ACHN (cell line): Measurements from ENCODE around the gene RRP9.

ENCODE experiments used
- DNase-seq: peaks from one replicate; pipeline ENCODE4 v3.0.0-alpha.2; 2015
- in situ Hi-C: cut with HindIII; loops from 2 replicates; pipeline ENCODE4 v1.10.0; 2017; ENCODE audit warnings: low sequenced_read_pairs, low pct_ligation_motif_present, low pct_unique_long_range_greater_than_20kb

Gene RRP9

GRCh38 chr3:51943451-51944391 lies 2.0 kb upstream of the RRP9 start:
- no peak for DNase-seq
- in situ Hi-C loops, result no loop called here

DNA sequence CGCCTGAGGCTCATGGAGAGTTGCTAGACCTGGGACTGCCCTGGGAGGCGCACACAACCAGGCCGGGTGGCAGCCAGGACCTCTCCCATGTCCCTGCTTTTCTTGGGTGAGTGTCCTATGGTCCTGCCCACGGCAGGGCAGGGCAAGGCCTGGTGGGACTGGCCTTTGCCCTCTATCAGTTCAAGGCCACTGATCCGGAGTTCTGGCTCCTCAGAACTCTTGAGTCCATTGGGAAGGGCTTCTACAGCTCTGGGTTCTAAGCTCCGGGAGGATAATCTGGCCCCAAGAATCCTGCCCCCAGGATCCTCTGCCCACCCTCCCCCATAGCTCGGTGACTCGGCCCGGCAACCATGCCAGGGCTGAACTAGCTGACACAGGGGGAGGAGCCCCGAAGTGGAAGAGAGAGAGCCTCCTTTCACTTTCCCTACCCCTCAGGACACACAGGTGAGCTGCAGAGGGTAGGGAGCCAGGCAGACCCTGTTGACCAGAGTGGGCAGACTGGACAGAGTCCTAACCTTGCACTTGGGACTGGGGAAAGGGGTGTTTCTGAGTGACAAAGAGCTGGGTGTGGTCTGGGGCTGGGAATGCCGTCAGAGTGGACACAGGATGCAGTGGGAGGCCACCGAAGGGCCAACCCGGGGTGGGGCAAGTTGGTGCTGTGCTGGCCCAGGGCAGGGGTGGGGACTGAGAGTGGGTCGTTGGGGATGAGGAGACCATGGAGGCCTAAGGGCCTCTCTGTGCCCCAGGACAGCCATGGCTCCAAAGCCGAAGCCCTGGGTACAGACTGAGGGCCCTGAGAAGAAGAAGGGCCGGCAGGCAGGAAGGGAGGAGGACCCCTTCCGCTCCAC lies 1.1 kb upstream of the RRP9 start:
- peak; percentile 72 for DNase-seq

GRCh38 chr3:51941463-51941797 lies 274 bp downstream of the RRP9 start:
- DNase-seq, result no peak
- in situ Hi-C loops, result no loop called here

More for the DNA sequence above, 1.1 kb upstream of the RRP9 start:
- in situ Hi-C loops, result no loop called here

GRCh38 chr3:51940648-51941462 lies 849 bp downstream of the RRP9 start:
- DNase-seq, result no peak
- in situ Hi-C loops, result no loop called here

DNA sequence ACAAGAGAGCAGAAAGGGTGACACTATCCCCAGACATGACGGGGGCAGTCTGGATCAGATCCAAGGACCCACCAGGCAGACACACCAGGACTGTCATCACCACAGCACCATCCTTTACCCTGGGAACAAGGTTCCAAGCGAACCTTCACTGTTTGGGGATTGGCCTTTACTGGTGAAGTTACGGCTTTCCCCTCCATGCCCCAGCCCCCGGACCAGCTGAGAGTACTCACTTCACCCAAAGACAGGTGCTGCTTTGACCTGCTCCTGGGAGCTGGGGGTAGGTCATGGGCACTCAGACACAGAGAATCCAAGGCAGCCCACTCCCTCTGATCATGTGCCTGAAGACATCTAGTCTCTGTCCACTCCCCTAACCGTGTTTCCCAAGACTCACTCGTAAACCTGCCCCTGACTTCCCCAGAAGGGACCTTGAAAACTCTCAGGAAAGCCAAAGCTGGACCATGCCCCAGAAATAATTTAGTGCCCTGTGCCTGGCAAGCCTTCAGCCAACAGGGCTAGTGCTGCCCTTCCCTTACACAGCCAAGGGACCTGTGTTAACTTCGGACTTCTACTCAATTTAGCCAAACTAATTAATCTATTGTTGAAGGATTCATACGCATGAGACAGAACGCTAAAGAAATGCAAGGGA lies 2.8 kb downstream of the RRP9 start:
- no peak for DNase-seq
- in situ Hi-C loops, result no loop called here

GRCh38 chr3:51937611-51938450 lies 3.9 kb downstream of the RRP9 start:
- in situ Hi-C loops, result no loop called here
- no peak for DNase-seq

- no peak for DNase-seq
- in situ Hi-C loops, result no loop called here
Observed at GRCh38 chr3:51937014-51937413, 4.7 kb downstream of the RRP9 start.

- DNase-seq, result no peak
- in situ Hi-C loops, result no loop called here
Observed at GRCh38 chr3:51935886-51936755, 5.6 kb downstream of the RRP9 start.

- in situ Hi-C loops, result no loop called here
- DNase-seq, result no peak
Observed at GRCh38 chr3:51934991-51935885, 6.5 kb downstream of the RRP9 start.

DNA sequence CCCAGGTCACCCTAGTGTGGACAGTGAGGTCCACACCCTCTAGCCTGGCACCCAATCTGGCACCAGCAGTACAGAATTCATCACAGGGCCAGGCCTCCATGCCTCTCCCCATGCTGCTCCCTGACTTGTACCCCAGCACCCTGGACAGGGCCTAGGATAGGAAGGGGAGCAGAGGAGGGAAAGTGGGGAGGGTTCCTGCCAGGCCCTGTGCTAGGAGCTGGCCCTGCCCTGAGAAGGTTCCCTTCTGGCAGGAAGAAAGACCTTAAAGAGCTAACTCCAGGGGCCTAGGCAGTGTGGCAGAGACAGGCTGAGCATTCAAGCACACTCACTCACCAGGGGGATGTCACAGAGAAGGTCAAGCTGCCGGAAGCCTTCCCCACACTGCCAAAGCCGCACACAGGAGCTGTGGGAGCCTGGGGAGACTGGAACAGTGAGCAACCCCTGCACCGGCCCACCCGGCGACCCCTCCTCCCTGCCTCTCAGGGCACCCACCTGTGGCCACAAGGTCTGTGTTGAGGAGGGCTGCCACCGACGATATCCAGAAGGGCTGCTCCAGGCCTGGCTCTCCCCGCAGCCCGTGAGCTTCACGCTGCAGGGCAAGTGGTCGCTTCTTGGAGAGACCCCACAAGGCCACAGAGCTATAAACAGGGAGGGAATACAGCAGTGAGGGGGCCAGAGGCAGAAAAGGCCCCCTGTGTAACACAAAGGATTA lies 7.4 kb downstream of the RRP9 start:
- in situ Hi-C loops, result no loop called here
- DNase-seq, result no peak

DNA sequence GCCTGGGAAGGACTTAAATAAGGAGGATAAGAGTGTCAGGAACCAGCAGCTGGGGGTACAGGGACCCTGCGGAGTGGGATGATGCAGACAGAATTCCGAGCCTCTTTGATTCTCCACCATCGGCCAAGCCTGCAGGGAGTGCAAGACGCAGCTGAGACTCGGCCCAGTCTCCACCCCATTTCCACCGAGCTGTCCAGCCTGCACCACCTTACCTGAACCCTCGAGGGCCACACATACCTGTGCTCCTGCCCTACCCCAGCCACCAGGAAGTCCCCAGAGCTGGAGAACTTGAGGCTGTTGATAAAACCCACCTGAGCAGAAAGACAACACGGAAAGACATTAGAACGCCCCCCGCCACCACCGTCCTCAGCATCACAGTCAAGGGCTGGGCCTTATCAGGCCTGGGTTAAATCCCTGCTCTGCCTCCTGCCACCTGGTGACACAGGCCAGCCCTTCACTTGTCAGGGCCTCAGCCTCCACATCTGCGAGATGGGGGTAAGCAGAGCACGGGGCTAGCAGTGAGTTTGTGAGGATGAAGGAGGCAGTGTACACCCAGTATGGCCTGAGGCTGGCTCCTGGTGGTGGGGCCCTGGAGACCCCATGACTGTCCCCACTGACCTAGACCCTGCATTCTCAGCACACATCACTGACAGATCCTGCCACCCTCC lies 8.1 kb downstream of the RRP9 start:
- in situ Hi-C loops, result no loop called here
- DNase-seq, result no peak

DNA sequence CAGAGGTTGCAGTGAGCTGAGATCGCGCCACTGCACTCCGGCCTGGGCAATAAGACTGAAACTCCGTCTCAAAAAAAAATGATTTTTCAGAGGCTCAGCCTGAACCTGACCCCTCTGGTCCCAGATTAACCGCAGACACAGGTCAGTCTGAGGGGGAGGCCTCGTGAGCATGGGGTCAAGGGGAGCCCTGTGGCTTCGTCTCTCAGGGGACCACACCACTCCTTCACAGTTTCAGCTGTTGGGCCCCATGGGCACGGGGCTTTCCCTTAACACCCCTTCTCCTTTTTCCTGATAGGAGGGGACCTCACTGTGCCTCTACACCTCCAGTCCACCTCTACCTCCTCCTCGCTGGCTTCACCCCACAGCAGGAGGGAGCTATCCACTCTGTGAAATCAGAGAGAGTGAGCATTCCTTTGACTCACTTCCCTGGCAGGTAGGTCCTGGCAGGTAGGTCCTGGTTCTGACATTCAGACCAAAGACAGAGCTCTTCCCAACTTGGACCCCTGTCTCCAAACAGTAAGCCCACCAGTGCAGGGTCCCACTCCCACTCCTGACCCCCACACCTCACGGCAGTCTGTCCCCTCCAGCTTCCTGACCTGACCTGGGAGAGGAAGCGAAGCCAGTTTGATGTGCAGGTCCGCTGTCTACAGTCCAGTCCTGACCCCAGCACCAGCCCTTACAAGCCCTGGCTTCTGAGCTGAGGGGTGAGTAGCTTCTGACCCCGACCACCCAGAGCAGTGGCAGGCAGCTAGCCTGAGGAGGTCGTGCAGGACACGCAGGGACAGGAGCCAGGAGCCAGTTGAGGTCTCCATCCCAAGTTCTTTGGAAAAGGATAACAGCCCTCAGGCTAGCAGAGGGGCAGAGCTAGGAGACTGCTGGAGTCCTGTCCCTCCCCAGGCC lies 9.0 kb downstream of the RRP9 start:
- DNase-seq, result no peak
- in situ Hi-C loops, result no loop called here

- in situ Hi-C loops, result no loop called here
Observed at GRCh38 chr3:51931756-51932155, 9.9 kb downstream of the RRP9 start.

GRCh38 chr3:51930439-51930838 lies 11.3 kb downstream of the RRP9 start:
- in situ Hi-C loops, result no loop called here
- no peak for DNase-seq

More at GRCh38 chr3:51931756-51932155, 9.9 kb downstream of the RRP9 start:
- DNase-seq, result no peak
